Endothelial cell of umbilical vein (primary cell): ENCODE data around the gene FAM186B.

Experiments
- EZH2 ChIP-seq: IDR thresholded peaks from 2 replicates; pipeline ENCODE4 v1.6.1; 2012; ENCODE audit warnings: borderline replicate concordance, low read depth, mild to moderate bottlenecking, moderate library complexity, low read length, inconsistent platforms; ENCODE audit not compliant: severe bottlenecking
- FOS ChIP-seq: IDR thresholded peaks from 2 replicates; pipeline ENCODE4 v1.6.1; 2011; ENCODE audit warnings: mild to moderate bottlenecking, low read length, moderate library complexity, borderline replicate concordance; ENCODE audit not compliant: insufficient read depth
- GATA2 ChIP-seq: IDR thresholded peaks from 2 replicates; pipeline ENCODE4 v1.7.0; 2011; ENCODE audit warnings: low read depth, mild to moderate bottlenecking, moderate library complexity, mixed read lengths, low read length; ENCODE audit not compliant: insufficient read length, insufficient read depth
- POLR2A ChIP-seq: IDR thresholded peaks from 2 replicates; pipeline ENCODE4 v1.6.1; 2012; ENCODE audit warnings: low read depth, mild to moderate bottlenecking, control low read depth, low read length
- POLR2AphosphoS5 ChIP-seq: IDR thresholded peaks from 2 replicates; pipeline ENCODE4 v1.6.1; 2012; ENCODE audit warnings: low read depth, mild to moderate bottlenecking, control low read depth, low read length, moderate library complexity; ENCODE audit not compliant: insufficient read depth
- TF ChIP-seq, protein P1 (sequence below), 2 donors: IDR thresholded peaks; 1 replicate in 1 of 2; 2 replicates in 1 of 2; pipeline ENCODE4 v1.5.1; 2011; ENCODE audit warnings: low read length in 2 of 2, mild to moderate bottlenecking in 2 of 2, moderate library complexity in 2 of 2, control low read depth in 1 of 2, inconsistent platforms in 1 of 2, low read depth in 1 of 2; ENCODE audit not compliant: insufficient read depth in 1 of 2; ENCODE audit errors: extremely low read depth in 1 of 2

DNA sequence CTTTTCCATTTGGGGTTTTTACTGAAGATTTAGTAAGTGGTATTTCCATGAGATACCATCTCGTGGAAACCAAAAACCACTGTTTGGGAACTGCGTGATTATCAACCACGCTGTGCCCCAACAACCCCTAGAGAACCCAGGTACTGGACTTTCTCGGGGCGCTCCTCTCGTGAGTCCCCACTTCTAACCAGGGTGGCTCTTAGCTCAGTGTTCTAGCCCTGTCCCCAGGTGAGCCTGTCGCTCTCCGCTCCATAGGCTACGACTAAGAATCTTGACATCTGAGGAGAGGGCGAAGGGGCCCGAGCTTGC is 38.2 kb downstream of the FAM186B start:
- no peak for TF ChIP-seq EZH2
- TF ChIP-seq, protein P1, sequence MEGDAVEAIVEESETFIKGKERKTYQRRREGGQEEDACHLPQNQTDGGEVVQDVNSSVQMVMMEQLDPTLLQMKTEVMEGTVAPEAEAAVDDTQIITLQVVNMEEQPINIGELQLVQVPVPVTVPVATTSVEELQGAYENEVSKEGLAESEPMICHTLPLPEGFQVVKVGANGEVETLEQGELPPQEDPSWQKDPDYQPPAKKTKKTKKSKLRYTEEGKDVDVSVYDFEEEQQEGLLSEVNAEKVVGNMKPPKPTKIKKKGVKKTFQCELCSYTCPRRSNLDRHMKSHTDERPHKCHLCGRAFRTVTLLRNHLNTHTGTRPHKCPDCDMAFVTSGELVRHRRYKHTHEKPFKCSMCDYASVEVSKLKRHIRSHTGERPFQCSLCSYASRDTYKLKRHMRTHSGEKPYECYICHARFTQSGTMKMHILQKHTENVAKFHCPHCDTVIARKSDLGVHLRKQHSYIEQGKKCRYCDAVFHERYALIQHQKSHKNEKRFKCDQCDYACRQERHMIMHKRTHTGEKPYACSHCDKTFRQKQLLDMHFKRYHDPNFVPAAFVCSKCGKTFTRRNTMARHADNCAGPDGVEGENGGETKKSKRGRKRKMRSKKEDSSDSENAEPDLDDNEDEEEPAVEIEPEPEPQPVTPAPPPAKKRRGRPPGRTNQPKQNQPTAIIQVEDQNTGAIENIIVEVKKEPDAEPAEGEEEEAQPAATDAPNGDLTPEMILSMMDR (IDR thresholded peaks at IDR 0.05; ENCODE audit: extremely low read depth in 1 of 2, insufficient read depth in 1 of 2, low read depth in 1 of 2, low read length in 2 of 2), result no peak
- TF ChIP-seq POLR2A, result no peak
- no peak for TF ChIP-seq POLR2AphosphoS5
- TF ChIP-seq GATA2, result no peak
- no peak for TF ChIP-seq FOS
